Measurements from ENCODE around the gene ADAMTS6.

ADAMTS6 gene

DNA sequence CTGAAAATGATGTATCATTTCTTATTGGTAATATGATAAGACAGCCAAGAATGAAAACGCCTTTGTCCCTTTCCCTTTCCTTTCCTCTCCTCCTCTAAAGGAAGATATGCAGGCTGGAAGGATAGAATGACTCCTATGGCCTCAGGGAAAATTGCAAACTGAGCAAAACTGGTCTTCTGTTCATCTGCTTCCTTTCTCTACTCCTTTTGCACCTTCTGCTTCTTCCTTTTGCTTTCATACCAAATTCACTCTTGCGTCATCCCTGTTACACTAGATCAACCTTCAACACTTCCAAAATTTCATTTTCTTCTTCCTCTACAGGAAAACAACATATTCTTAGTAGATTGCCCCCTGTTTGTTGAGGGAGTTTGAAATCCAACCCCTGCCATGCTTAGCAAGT is 234.1 kb downstream of the ADAMTS6 start:
- Histone ChIP-seq H3K27ac (replicated peaks) (no peak overlapping the region), H3K27me3 (ENCODE audit: insufficient read depth, poor library complexity, severe bottlenecking) (no peaks in the 10 kb centered on the region), H3K4me3 (replicated peaks; ENCODE audit: insufficient read depth, low read length) (no peak overlapping the region)
- no peak for DNase-seq (ENCODE audit: low read depth in 1 of 2, low spot score in 1 of 2)
- TF ChIP-seq CTCF (IDR thresholded peaks at IDR 0.05; ENCODE audit: insufficient read depth, low read length) (no peak), GABPA (IDR thresholded peaks at IDR 0.05; ENCODE audit: low read depth) (no peak), REST (IDR thresholded peaks at IDR 0.05; ENCODE audit: insufficient replicate concordance, low read depth) (no peak), POLR2AphosphoS5 (IDR thresholded peaks at IDR 0.05; ENCODE audit: low read depth) (no peak), SPI1 (IDR thresholded peaks at IDR 0.05; ENCODE audit: borderline replicate concordance, low read depth) (no peak)

GRCh38 chr5:65246741-65247140 is 235.0 kb downstream of the ADAMTS6 start:
- Histone ChIP-seq H3K27me3 (ENCODE audit: insufficient read depth, poor library complexity, severe bottlenecking) (no peaks in the 10 kb centered on the region), H3K27ac (replicated peaks) (no peak overlapping the region), H3K4me3 (replicated peaks; ENCODE audit: insufficient read depth, low read length) (no peak overlapping the region)
- DNase-seq (ENCODE audit: low read depth in 1 of 2, low spot score in 1 of 2), result no peak
- TF ChIP-seq SPI1 (IDR thresholded peaks at IDR 0.05; ENCODE audit: borderline replicate concordance, low read depth) (no peak), POLR2AphosphoS5 (IDR thresholded peaks at IDR 0.05; ENCODE audit: low read depth) (no peak)

DNA sequence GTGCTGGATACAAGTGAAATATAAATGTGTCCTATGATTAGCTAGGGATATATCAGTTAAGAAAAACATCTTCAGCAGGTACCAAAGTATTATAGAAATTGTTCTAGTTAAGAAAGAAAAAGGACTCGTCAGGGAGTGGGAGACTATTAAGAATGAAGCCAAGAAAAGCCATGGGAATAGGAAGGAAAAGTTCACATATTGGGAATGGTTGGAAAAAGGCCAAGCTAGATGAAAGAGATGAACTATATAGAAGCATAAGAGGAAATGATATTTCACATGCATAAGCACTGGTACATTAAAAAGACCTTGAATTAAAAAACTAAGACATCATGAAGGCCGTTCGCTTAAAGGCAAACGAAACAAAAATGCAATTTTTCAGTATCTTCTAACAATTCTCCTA is 237.7 kb downstream of the ADAMTS6 start:
- TF ChIP-seq POLR2AphosphoS5 (IDR thresholded peaks at IDR 0.05; ENCODE audit: low read depth) (no peak), GABPA (IDR thresholded peaks at IDR 0.05; ENCODE audit: low read depth) (no peak), SPI1 (IDR thresholded peaks at IDR 0.05; ENCODE audit: borderline replicate concordance, low read depth) (no peak), REST (IDR thresholded peaks at IDR 0.05; ENCODE audit: insufficient replicate concordance, low read depth) (no peak), CTCF (IDR thresholded peaks at IDR 0.05; ENCODE audit: insufficient read depth, low read length) (no peak)
- DNase-seq (ENCODE audit: low read depth in 1 of 2, low spot score in 1 of 2), result no peak
- Histone ChIP-seq H3K27ac (replicated peaks) (no peak overlapping the region), H3K27me3 (ENCODE audit: insufficient read depth, poor library complexity, severe bottlenecking) (no peaks in the 10 kb centered on the region), H3K4me3 (replicated peaks; ENCODE audit: insufficient read depth, low read length) (no peak overlapping the region)

- Histone ChIP-seq H3K4me3 (replicated peaks; ENCODE audit: insufficient read depth, low read length) (no peak overlapping the region), H3K27me3 (ENCODE audit: insufficient read depth, poor library complexity, severe bottlenecking) (no peaks in the 10 kb centered on the region), H3K27ac (replicated peaks) (no peak overlapping the region)
- DNase-seq (ENCODE audit: low read depth in 1 of 2, low spot score in 1 of 2), result no peak
- TF ChIP-seq GABPA (IDR thresholded peaks at IDR 0.05; ENCODE audit: low read depth), result no peak
- no peak for TF ChIP-seq REST (IDR thresholded peaks at IDR 0.05; ENCODE audit: insufficient replicate concordance, low read depth)
- TF ChIP-seq POLR2AphosphoS5 (IDR thresholded peaks at IDR 0.05; ENCODE audit: low read depth), result no peak
- TF ChIP-seq CTCF (IDR thresholded peaks at IDR 0.05; ENCODE audit: insufficient read depth, low read length), result no peak
- TF ChIP-seq SPI1 (IDR thresholded peaks at IDR 0.05; ENCODE audit: borderline replicate concordance, low read depth), result no peak
These were observed 238.6 kb downstream of the ADAMTS6 start for GRCh38 chr5:65243161-65243560.
